Measurements from ENCODE around the gene SPHK1.

SPHK1 gene

DNA sequence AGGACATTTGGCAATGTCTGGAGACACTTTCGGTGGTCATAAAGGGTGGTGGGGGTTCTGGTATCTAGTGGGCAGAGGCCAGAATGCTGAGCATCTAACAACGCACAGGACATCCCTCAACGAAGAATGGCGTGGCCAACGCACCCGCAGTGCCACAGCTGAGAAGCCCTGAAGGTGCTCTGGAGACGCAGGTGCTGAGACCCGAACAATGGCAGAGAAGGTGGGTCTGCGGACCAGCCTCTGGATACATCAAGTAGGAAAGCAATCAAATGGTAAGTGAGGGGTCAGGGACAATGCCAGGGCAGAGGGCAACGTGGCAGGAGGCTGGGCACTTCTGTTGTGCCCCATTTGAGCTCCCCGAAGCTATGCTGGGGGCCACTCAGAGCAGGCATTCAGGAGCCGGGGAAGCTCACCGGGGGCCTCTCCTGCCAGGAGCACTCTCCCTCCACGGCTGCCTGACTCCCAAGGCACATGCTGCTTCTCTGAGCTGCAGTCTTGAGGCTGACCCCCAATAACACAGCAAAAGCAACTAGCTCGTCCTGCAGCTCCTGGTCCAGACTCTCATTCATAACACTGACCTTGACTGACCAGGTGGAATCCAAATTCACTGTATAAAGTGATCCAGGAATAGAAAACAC lies 26.0 kb downstream of the SPHK1 start:
- no peak for DNase-seq

DNA sequence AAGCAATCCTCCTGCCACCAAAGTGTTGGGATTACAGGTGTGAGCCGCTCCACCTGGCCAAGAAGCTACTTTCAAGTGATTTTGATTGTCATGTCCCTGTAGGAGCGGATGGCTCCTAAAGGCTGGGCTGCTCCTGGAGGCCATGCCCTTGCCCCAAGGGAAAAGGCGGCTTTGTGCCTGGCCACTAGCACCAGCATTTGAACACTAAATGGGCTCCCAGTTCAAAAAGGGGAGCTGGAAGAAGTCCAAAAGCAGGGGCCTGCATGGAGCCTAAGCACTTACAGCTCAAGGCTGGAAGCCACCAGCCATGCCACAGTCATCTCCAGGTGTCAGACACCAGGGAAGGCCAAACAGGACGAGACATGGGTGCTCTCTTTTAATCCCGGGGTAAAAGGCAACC lies 26.8 kb downstream of the SPHK1 start:
- no peak for DNase-seq

DNA sequence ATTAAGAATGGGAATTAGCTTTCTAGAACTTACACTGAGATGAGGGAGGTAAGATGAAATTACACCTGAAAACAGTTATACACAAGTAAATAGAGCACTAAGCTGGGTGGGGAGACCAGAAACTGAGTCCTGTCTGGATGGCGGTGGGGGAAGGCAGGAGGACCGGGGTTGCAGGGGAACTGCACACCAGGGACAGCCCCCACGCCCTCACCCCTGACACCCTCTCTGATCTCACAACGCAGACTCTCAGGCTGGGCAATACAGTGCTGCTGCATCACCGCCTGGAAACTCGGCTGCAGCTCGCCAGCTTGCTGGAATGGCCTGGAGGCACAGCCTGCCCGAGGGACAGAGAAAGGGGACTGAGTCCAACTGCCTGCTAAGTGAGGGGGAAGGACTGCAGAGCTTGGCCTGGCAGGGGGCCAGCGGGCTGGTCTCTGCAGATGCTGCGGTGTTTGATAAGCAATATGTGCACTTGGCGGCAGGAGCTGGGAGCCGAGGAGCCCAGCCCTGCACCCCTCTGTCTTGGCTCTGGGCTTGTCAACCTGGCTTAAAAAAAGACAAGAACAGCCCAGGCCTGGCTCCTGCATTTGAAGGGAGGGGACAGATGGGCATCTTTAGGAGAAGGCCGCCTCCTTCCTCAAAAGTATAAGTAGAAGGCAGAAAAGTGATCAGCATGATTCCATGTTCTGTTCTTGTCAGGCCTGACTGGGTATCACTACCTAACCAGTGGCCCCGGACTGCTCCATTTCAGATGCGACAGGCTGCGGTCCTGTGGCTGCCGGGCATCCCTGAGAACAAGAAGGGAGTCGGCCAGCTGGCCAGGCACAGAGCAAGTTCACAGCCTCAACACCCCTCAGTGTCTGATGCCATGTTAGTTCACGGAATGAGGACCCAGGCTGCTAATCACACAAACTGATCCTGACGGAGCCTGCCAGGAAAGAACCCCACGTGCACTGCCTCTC lies 30.2 kb downstream of the SPHK1 start:
- DNase-seq: no peak

DNA sequence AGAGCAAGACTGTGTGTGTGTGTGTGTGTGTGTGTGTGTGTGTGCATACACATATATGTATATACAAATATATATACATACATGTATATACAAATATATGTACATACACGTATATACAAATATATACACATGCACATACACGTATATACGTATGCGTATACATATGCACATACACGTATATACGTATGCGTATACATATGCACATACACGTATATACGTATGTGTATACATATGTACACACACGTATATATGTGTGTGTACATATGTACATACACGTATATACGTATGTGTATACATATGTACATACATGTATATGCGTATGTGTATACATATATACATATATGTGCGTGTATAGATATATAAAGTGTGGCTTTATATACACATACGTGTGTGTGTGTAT lies 31.4 kb downstream of the SPHK1 start:
- no peak for DNase-seq

DNA sequence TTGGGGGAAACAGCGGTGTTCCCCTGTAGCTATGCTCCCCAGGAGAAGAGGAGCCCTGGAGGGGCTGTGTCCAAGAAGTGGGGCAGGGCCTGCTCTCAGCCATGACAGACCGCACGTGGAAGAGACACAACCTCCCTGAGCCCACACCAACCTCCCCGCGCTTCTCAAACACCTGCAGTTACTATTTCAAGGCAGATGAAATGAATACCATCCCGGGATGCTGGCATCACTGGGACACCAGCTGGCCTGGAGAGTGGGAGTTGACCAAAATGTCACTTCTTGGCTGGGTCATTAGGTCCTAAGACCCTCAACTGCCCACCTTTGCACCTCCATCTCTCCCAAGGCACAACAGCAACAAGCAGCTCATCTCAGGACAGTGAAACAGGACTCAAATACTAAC lies 32.0 kb downstream of the SPHK1 start:
- no peak for DNase-seq

DNA sequence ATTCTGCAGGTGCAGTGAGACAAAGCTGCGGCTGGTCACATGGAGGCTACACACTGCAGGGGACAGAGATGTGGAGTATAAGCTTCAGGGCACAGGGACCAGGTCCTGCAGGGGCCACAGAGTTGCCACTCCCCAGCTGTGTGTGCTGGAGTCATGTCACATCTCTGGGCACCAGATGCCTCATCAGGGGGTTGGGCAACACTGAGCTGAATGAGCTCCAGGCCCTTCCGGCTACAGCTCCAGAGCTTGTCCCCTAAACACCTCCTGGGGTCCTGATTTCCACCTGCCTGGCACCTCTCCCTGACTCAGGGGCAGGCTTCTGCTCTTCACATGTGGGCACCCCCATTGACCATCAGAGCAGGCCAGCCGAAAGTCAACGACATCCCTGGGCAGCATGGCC lies 32.5 kb downstream of the SPHK1 start:
- DNase-seq: no peak

DNA sequence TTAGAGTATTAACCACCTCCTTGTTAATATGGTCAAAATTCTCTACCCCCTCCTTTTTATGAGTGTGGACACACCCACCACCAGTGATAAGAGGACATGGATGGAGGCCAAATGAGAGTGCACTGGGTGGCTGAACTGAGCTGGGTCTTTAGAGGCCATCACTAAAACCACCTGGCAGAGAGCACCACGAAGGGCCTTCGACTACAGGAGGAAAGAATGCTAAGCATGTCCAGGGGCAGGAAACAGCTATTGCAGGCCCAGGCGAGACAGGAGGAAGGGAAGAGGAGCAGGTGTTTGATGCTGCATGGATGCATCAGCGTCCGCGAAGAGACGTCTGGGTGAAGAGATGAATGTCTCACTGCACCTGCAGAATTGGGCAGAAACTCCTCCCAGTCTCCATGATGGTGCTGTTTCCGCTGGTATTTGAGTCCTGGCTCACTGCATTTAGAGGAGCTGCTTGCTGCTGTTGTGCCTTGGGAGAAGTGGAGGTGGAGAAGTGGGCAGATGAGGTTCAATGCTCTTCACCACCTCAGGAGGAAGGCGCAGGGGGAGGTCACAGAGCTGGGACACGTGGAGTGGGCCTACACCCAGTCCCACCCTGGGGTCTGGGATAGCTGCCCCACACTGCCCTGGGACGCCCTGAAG lies 33.2 kb downstream of the SPHK1 start:
- no peak for DNase-seq

DNA sequence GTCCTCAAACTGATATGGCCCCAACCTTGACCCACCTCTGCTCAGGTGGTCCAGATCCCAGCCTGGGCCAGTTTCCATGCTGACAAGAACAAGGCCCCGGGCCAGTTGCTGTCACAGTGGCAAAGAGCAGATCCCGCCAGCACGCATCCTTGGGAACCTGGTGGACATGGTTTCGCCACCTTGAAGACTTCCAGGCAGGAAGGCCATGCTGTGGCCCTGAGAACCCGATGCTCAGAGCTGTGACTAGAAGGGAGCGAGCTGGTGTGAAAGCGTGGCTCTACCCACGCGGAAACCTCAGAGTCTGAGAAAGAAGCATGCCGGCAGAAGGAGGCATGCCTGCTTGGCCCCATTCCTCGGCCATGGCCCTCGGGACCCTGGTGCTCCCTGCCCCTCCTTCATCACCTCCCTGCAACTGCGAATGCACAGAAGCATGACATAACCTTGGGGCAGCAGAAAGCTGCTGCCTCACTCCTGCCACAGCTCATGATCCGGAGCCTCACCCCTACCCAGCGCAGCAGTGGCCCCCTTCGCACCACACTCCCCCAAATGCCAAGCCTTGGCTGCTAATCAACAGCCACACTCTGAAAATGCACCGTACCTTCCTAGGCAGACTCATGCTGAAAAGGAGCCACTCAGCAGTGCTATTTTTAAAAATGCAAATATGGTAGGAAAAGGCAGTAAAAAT lies 35.3 kb downstream of the SPHK1 start:
- no peak for DNase-seq

DNA sequence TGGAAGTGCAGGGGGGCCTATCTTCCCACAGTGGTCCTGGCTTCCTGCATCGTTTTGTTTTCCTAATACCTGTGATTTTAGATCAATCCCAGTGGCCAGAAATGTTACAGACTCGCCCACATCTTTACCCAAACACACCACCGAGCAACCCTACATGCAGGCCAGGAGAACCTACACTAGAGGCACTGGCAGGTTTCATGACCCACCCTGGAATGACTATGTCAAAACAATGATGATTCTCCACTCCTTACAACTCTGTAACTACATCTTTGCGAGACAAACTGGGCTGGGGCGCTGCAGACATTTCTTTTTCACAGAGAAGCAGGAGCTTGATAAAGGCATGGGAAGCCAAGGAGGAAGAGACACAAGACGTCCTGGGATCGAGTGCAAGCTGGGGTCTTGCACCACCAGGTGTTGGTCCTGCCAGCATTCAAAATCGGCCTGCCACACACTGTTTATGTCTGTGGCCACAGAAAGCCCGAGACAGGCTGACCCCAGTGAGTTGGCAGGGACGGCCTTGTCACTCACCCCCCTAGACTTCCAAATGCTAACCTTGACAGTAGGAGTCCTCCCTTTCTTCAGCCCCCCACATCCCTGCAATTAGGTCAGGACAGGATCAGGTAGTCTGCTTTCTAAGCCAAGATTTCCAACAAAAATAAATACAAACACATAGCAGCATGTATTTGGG lies 36.1 kb downstream of the SPHK1 start:
- DNase-seq: no peak

DNA sequence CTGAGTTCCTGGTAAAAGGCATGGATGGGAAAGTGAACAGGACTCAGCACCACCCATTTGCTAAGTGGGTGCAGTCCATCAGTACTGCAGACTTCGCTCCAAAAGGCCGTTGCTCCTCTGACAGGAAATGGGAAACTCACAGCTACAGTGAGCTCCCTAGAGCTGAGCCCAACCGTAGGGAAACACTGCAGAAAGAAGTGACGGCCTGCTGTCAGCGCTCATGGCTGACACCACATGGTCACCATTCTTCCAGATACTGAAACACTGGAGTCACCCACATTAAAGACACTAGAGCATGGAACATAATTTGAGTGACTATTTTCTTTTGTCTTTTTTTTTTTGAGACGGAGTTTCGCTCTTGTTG lies 36.6 kb downstream of the SPHK1 start:
- DNase-seq: no peak

DNA sequence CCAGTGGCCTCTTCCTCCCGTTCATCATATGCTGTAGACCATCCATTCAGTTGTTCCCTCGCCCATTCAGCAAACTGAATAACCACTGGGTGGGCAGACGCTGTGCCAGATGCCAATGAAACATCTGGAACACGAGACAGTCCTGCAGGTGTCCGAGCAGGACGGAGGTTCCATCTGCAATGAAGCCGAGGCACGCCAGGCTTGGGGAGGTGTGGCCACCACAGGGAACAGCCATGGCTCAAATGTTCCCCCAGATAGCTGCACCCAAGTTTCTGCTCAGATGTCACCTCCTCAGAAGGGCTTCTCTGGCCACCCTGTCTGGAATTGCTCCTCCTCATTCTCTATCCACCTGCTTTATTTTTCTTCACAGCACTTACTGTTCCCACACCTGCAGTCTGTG lies 38.0 kb downstream of the SPHK1 start:
- DNase-seq: no peak

DNA sequence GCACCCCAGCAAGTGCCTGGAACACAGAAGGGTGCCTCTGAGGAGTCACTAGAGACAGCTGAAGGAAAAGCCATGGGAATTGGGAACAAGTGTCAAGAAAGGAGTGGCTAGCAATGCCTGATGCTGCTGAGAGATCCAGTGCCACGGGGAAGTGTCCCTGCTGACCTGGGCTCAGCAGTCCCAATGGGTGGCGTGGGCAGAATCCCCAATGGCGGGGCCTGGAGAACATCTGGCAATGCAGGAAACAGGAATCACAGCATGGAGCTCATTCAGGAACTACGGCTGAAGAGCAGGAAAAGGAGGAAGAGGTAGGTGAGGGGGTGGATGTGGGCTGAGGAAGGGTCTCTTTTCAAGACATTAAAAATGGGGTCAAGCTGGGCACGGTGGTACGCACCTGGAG lies 38.5 kb downstream of the SPHK1 start:
- DNase-seq: no peak

DNA sequence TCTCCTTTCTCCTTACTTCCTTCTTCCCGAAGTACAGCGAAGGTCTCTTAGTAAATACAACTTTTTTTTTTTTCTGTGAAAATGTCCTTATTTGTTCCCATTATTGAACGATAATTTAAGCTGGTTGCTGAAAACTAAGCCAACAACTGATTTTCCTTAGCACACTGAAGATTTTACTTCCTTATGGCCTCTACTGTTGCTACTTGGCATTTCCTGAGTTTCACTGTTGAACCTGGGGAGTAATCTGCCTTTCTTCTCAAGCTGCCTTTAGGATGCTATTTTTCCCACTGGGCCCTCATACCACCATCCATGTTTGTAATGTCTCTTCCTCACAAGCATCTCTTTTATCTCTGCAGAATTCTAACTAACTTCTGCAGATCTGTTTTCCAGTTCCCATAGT lies 42.4 kb downstream of the SPHK1 start:
- no peak for DNase-seq

DNA sequence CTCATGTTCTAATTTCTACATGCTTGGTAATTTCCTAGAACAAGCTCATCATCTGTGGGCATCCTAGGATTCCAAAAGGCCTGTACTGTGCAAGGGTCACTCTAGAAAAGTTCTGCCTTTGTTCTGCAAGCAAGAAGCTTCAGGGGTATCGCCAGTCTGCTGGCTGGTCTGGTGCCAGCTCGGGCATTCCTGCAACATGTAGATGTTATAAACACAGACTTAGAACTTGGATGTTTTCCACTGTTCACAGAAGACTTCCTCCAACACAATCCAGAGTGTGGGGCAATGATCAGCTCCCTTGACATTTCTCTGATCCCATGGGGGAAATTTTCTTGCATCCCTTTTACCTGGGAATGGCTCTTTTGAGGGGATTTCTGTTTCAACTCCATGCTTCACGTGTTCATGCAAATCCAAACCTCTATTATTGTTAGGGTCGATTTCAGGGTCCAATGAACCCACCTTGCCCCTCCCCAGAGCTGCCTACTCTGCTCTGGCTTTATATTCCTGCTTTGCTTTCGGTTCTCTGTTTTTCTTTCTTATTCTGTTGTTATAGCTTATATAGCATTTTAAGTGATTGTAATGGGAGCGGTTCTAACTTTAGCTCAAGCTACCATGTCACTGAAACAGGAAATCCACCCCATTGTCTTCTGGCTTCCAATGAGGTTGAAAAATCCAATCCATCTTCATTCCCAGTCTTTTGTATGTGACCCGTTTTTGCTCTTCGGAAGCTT lies 43.3 kb downstream of the SPHK1 start:
- no peak for DNase-seq

DNA sequence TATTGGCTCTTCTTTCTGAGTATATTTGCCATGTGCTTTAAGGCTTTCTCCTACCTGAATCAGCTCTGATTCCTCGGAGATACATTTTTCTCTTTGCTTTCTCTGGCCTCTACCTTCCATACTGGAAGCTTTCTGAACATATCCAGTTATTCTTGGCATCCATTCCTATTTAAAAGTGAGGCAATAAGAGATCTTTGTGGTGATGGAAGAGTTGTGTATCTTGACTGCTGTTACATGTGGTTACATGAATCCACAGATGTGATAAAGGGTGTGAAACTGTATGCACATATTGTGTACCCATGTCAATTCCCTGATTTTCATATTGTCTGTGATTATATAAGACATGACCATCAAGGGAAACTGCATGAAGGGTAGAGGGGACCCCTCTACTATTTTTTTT lies 44.1 kb downstream of the SPHK1 start:
- no peak for DNase-seq

DNA sequence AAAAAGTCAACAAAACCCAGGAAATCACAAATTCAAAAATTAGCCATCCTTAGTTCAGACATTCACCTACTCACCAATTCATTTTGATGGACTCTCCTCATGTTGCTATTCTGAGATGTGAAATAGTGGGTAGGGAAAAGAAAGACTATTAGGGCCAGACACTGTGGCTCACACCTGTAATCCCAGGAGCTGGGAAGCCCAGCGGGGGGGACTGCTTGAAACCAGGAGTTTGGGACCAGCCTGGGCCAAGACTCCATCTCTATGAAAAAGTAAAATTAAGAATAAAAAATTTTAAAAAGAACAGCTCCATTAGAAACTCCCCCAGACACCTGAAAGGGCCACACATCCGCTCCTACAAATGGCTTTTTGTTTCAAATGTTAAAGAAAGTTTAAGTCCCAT lies 47.1 kb downstream of the SPHK1 start:
- no peak for DNase-seq

DNA sequence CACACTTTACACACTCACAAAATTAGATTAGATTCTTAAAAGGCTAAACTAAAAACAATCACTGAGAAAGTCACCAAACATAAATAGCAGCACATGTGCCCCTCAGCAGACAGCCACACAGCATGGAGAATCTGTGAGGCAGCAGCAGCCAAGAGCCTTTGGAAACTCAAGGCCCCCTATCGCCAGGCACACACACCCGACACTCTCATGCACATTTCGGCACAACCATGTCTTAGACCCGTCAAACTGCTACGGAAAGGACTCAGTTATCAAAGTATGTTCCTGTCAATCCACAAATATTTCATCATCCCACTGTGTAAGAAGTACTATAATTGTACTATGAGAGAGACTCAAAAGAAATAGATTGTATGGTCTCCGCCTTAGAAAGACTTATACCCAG lies 47.6 kb downstream of the SPHK1 start:
- no peak for DNase-seq

DNA sequence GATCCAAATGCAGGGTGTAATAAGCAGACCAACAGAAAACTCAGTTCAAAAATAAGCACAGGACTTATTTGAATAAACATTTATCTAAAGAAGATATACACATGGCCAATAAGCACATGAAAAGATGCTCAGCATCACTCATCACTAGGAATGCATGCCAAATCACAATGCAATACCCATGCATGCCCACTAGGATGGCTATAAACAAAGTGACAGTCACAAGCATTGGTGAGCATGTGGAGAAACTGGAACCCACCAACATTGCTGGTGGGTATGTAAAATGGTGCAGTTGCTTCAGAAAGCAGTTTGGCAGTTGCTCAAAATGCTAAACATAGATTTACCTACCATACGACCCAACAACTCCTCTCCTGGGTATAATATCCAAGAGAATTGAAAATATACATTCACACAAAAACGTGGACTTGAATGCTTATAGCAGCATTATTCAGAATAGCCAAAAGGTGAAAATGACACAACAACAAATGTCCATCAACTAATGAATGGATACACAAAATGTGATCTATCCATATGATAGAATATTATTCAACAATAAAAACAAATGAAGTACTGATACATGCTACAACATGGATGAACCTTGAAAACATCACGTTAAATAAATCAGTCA lies 48.4 kb downstream of the SPHK1 start:
- DNase-seq: no peak

DNA sequence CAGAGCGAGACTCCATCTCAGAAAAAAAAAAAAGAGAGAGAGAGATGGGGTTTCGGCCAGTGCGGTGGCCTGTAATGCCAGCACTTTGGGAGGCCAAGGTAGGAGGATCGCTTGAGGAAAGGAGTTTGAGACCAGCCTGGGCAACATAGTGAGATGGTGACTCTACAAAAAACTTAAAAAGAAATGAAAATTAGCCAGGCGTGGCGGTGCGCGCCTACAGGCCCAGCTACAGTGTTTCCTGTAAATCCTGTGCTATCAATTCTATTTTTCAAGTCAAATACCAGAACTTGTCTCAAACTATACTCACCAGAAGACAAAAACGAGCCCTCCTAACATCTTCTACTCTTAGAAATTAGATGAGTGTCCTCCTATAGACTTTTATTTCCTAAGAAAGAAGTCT lies 49.3 kb downstream of the SPHK1 start:
- no peak for DNase-seq

DNA sequence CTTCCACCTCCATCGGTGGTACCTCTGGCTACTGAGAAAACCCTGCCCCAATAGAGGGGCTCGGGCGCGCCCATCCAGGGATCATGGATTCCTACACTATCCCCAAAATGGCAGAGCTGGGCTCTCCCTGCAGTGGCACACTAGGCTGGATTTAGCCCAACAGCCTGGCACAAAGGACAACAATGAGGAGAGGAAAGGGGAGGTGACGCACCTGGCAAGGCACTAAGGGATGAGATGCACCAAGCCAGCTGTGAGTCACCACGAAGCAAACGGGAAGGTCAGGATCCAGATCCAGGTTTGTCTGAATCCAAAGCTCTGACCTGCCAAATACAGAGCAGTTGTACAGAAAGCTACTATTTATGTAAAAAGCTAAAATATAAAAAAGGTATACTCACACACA lies 50.5 kb downstream of the SPHK1 start:
- DNase-seq: no peak

DNA sequence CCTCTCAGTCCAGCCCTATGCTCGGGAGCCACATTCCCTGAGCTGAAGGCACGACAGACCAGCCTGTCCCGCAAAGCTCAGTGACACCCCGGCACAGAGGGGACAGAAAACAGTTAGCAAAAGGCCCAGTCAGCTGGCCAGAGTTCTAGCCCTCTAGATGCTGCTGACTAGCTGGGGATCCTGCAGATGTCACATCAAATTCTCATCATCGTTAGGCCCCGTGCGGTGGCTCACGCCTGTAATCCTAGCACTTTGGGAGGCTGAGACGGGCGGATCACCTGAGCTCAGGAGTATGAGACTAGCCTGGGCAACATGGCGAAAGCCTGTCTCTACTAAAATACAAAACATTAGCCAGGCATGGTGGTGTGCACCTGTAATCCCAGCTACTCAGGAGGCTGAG lies 51.3 kb downstream of the SPHK1 start:
- no peak for DNase-seq

Measured in NCI-H2107 (cell line).